CD14-positive monocyte (primary cell): Measurements from ENCODE around the gene RIBC2. TPM values are rescaled to one million over a fixed set of nuclear protein-coding genes. Genes with fewer than 3 reads are reported as not detected.

Experiments
- DNase-seq, 3 donors: peaks; one replicate each; pipeline ENCODE4 v3.0.0-alpha.2; 2011 to 2022
- H2AFZ ChIP-seq: 2 replicates; pipeline ENCODE4 v1.6.0; 2012; ENCODE audit warnings: mild to moderate bottlenecking, low read depth, low read length, inconsistent platforms; ENCODE audit not compliant: insufficient read depth, poor library complexity, severe bottlenecking
- H3K27ac ChIP-seq, 2 donors: 1 replicate in 1 of 2; 2 replicates in 1 of 2; pipeline ENCODE4 v1.5.1; 2012 to 2013; ENCODE audit warnings: low read length in 2 of 2, control low read depth in 1 of 2, inconsistent platforms in 1 of 2, low read depth in 1 of 2, mild to moderate bottlenecking in 1 of 2
- H3K27me3 ChIP-seq, 2 donors: one replicate each; pipeline versions ENCODE4 v1.6.0 to v1.6.1; 2011 to 2013; ENCODE audit warnings: low read length in 2 of 2; ENCODE audit not compliant: control insufficient read depth in 2 of 2, insufficient read depth in 2 of 2
- H3K36me3 ChIP-seq, 2 donors: replicated peaks in 1 of 2; 1 replicate in 1 of 2; 2 replicates in 1 of 2; pipeline versions ENCODE4 v1.5.1 to v1.6.1; 2012 to 2013; ENCODE audit warnings: low read length in 2 of 2, control low read depth in 1 of 2, inconsistent platforms in 1 of 2, mild to moderate bottlenecking in 1 of 2; ENCODE audit not compliant: insufficient read depth in 2 of 2, control insufficient read depth in 1 of 2
- H3K4me1 ChIP-seq, 2 donors: 1 replicate in 1 of 2; 2 replicates in 1 of 2; pipeline versions ENCODE4 v1.5.1 to v1.6.1; 2012 to 2013; ENCODE audit warnings: low read length in 2 of 2, control low read depth in 1 of 2, inconsistent platforms in 1 of 2, mild to moderate bottlenecking in 1 of 2, moderate library complexity in 1 of 2; ENCODE audit not compliant: insufficient read depth in 2 of 2, control insufficient read depth in 1 of 2
- H3K4me2 ChIP-seq: replicated peaks from 2 replicates; pipeline ENCODE3; 2012; ENCODE audit warnings: low read length, moderate library complexity, mild to moderate bottlenecking; ENCODE audit not compliant: poor library complexity, severe bottlenecking; ENCODE audit errors: extremely low read depth
- H3K4me3 ChIP-seq, 3 experiments: fragments of 200-600 bp in 1 of 3; sonication (generic) in 1 of 3; replicated peaks in 1 of 3; 1 replicate in 2 of 3; 2 replicates in 1 of 3; pipeline ENCODE4 v1.5.1; 2011 to 2013; ENCODE audit warnings: low read length in 3 of 3, mild to moderate bottlenecking in 3 of 3, control low read depth in 2 of 3, low read depth in 2 of 3, inconsistent platforms in 1 of 3, moderate library complexity in 1 of 3
- H3K79me2 ChIP-seq: 2 replicates; pipeline ENCODE4 v1.6.0; 2012; ENCODE audit warnings: mild to moderate bottlenecking, control low read depth, inconsistent platforms, low read length, moderate library complexity; ENCODE audit not compliant: insufficient read depth
- H3K9ac ChIP-seq: 2 replicates; pipeline ENCODE4 v1.6.0; 2017; ENCODE audit warnings: low read length, mild to moderate bottlenecking; ENCODE audit not compliant: insufficient read depth, poor library complexity, severe bottlenecking
- H3K9me3 ChIP-seq, 2 donors: replicated peaks in 1 of 2; 1 replicate in 1 of 2; 2 replicates in 1 of 2; pipeline versions ENCODE4 v1.5.1 to v1.6.1; 2012 to 2013; ENCODE audit warnings: low read length in 2 of 2, control low read depth in 1 of 2; ENCODE audit not compliant: control insufficient read depth in 1 of 2, insufficient read depth in 1 of 2
- H4K20me1 ChIP-seq: 2 replicates; pipeline ENCODE4 v1.6.0; 2012; ENCODE audit warnings: mild to moderate bottlenecking, low read length, control low read depth, moderate library complexity; ENCODE audit not compliant: insufficient read depth
- H3K27ac Mint-ChIP-seq, 7 donors: one replicate each; pipeline ENCODE4 v1.8.0; 2020; ENCODE audit warnings: mild to moderate bottlenecking in 7 of 7, mixed read lengths in 7 of 7, moderate library complexity in 6 of 7, inconsistent platforms in 2 of 7
- H3K27me3 Mint-ChIP-seq, 3 donors: one replicate each; pipeline ENCODE4 v1.8.0; 2021 to 2022; ENCODE audit warnings: low read depth in 3 of 3, mild to moderate bottlenecking in 3 of 3, mixed read lengths in 3 of 3, moderate library complexity in 3 of 3, inconsistent platforms in 1 of 3
- H3K36me3 Mint-ChIP-seq, 2 donors: one replicate each; pipeline ENCODE4 v1.8.0; 2020; ENCODE audit warnings: mixed read lengths in 2 of 2, inconsistent platforms in 1 of 2, mild to moderate bottlenecking in 1 of 2
- H3K4me1 Mint-ChIP-seq: one replicate; pipeline ENCODE4 v1.8.0; 2020; ENCODE audit warnings: mild to moderate bottlenecking, mixed read lengths
- H3K4me3 Mint-ChIP-seq, 2 donors: one replicate each; pipeline ENCODE4 v1.8.0; 2020; ENCODE audit warnings: mild to moderate bottlenecking in 2 of 2, mixed read lengths in 2 of 2, moderate library complexity in 1 of 2
- H3K9me3 Mint-ChIP-seq, 7 donors: one replicate each; pipeline ENCODE4 v1.8.0; 2020 to 2022; ENCODE audit warnings: mixed read lengths in 7 of 7, mild to moderate bottlenecking in 6 of 7, moderate library complexity in 6 of 7, inconsistent platforms in 2 of 7
- CTCF ChIP-seq: fragments of 200-600 bp; IDR thresholded peaks from one replicate; pipeline ENCODE4 v1.8.0; 2022; ENCODE audit warnings: antibody characterized with exemption, mild to moderate bottlenecking
- WGBS: methylation state at CpG from one replicate; pipeline ENCODE4 v1.1.5; 2013; ENCODE audit warnings: missing lambda C conversion rate; ENCODE audit not compliant: insufficient coverage; 5-methylcytosine and 5-hydroxymethylcytosine counted together
- intact Hi-C, 2 donors: fragments of 100-400 bp; cut with micrococcal nuclease; formaldehyde crosslinking; loops; one replicate each; pipeline versions ENCODE4 v1.15.0 to v1.15.1; 2023
- polyA plus RNA-seq, 3 donors: library from polyadenylated mRNA; depleted of rRNA in 1 of 3; unstranded in 2 of 3; stranded (reverse) in 1 of 3; fragments of 300-500 nt in 2 of 3; fragments of >200 nt in 1 of 3; fragmentation: Illumina TruSeq in 2 of 3; gene quantifications; 1 replicate in 2 of 3; 2 replicates in 1 of 3; pipeline ENCODE4 v1.2.3, GENCODE V29; 2012 to 2021

Gene RIBC2
- polyA plus RNA-seq, 3 donors = not detected

- Mint-ChIP-seq H3K27me3 (peaks cover 0 to 5% (median 3%) of the 10 kb centered on the region in 3 donors), H3K36me3 (peaks cover 1 to 2% of the 10 kb centered on the region in 2 donors), H3K9me3 (peaks cover 0 to 5% (median 0%) of the 10 kb centered on the region in 7 donors), H3K27ac (peak overlapping the region in 1 of 7 donors; percentile 33), H3K4me1 (peaks cover 7% of the 10 kb centered on the region), H3K4me3 (no peak overlapping the region)
- Histone ChIP-seq H3K79me2 (no peaks in the 10 kb centered on the region), H3K4me3 (no peak overlapping the region), H2AFZ (no peak overlapping the region), H3K36me3 (no peaks in the 10 kb centered on the region), H3K4me1 (peaks cover 3 to 6% of the 10 kb centered on the region in 2 donors), H3K27me3 (no peaks in the 10 kb centered on the region), H4K20me1 (no peaks in the 10 kb centered on the region), H3K27ac (no peak overlapping the region), H3K9ac (no peak overlapping the region), H3K9me3 (no peaks in the 10 kb centered on the region), H3K4me2 (no peak overlapping the region)
- intact Hi-C loops = no loop called here
- 82% methylated on average over 5 of the region's 5 CpGs for WGBS
- peak; percentile 15 for TF ChIP-seq CTCF
- DNase-seq = peak in 1 of 3 donors; percentile 12
These were observed 15.7 kb upstream of the RIBC2 start for GRCh38 chr22:45397806-45398205.

GRCh38 chr22:45398214-45398613 is 15.3 kb upstream of the RIBC2 start:
- Histone ChIP-seq H3K36me3 (no peaks in the 10 kb centered on the region), H3K9ac (no peak overlapping the region), H2AFZ (no peak overlapping the region), H3K4me2 (no peak overlapping the region), H3K4me1 (peaks cover 5 to 10% of the 10 kb centered on the region in 2 donors), H3K27ac (no peak overlapping the region), H3K4me3 (no peak overlapping the region), H3K79me2 (no peaks in the 10 kb centered on the region), H4K20me1 (no peaks in the 10 kb centered on the region), H3K9me3 (no peaks in the 10 kb centered on the region), H3K27me3 (no peaks in the 10 kb centered on the region)
- DNase-seq = no peak
- TF ChIP-seq CTCF = no peak
- peaks cover 0 to 5% (median 3%) of the 10 kb centered on the region in 3 donors for H3K27me3 Mint-ChIP-seq
- intact Hi-C loops = no loop called here
- no peak overlapping the region for H3K4me3 Mint-ChIP-seq
- peaks cover 1 to 2% of the 10 kb centered on the region in 2 donors for H3K36me3 Mint-ChIP-seq
- peaks cover 0 to 5% (median 0%) of the 10 kb centered on the region in 7 donors for H3K9me3 Mint-ChIP-seq
- peak overlapping the region in 1 of 7 donors; percentile 33 for H3K27ac Mint-ChIP-seq
- H3K4me1 Mint-ChIP-seq = peaks cover 11% of the 10 kb centered on the region
- 96% methylated on average over 13 of the region's 13 CpGs for WGBS
